ENCODE measurements around the gene VPS52. TPM values are rescaled to one million over a fixed set of nuclear protein-coding genes. Genes with fewer than 3 reads are reported as not detected.

Gene VPS52
- total and polyA plus RNA-seq, 9 of the 15 experiments (the other 6 are each of a cell fraction or from before 2014, with no cell fraction given) = 24.4 to 103 (median 40.2) TPM

DNA sequence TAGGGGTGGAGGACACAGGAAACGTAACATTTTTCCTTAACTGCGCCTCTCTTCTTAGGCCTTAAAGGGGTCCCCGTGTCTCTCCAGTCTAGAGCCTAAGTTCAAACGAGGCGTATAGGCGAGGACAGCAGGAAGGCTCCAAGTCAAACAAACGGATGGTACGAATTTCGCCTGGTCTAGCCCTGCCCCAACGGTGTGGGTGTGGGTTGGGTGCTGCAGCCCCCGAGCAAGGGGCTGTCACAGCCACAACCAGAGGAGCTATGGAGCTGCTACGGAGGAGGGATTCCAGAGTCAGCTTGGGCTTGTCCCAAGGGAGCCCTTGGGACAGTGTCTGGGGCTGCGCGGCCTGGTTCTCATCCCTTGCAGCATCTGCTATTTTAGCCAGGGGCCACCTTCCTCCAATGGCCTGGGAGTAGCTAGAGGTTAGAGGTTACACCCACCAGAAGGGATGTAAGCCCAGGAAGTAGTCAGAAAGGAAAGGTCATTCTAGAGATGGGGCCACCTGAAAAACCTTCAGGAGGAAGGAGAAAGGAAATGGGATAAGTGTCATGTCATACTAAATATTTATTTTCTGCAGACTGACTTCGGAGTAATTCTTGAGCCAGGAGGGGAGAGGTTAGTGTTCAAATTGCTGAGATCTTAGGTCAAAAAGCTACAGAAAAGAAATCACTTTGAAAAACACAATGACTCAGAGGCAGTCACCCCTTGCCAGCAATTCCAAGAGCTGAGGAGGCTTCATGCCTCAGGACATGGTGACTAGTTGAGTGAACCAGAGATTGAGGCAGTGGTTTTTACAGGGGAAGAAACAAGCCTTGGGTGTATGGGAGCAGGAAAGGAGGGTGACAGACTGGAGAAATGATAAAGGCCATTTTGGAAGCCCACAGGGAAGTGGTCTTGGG, 21.7 kb downstream of the VPS52 start (continued):
- TF ChIP-seq, protein P1, sequence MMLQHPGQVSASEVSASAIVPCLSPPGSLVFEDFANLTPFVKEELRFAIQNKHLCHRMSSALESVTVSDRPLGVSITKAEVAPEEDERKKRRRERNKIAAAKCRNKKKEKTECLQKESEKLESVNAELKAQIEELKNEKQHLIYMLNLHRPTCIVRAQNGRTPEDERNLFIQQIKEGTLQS (IDR thresholded peaks at IDR 0.05) = 0 out of 2 replicates have a peak, but pooled peaks have one; percentile 29
- TF ChIP-seq, protein P1 (CRISPR knock-in tag; conservative IDR thresholded peaks at IDR 0.05) = no peak
- TF ChIP-seq POLR2AphosphoS2 (IDR thresholded peaks at IDR 0.05; ENCODE audit: low read length) (no peak), ZNF134 (CRISPR knock-in tag; conservative IDR thresholded peaks at IDR 0.05) (no peak), GABPB2 (CRISPR knock-in tag; conservative IDR thresholded peaks at IDR 0.05) (no peak), ARHGAP35 (IDR thresholded peaks at IDR 0.05; ENCODE audit: partially characterized antibody) (no peak), BDP1 (IDR thresholded peaks at IDR 0.05; ENCODE audit: insufficient read depth, insufficient read length) (no peak), HEY1 (CRISPR knock-in tag; IDR thresholded peaks at IDR 0.05; ENCODE audit: borderline replicate concordance) (no peak), WHSC1 (IDR thresholded peaks at IDR 0.05; ENCODE audit: low read length) (no peak), GABPB1 (CRISPR knock-in tag; IDR thresholded peaks at IDR 0.05) (no peak), ZNF668 (CRISPR knock-in tag; IDR thresholded peaks at IDR 0.05) (no peak), MAFF (IDR thresholded peaks at IDR 0.05; ENCODE audit: low read length) (no peak), MCM3 (IDR thresholded peaks at IDR 0.05) (no peak), MBD2 (IDR thresholded peaks at IDR 0.05; ENCODE audit: borderline replicate concordance, low read depth) (no peak), RAD21 (CRISPR knock-in tag; conservative IDR thresholded peaks at IDR 0.05 in 1 of 2, IDR thresholded peaks at IDR 0.05 in 1 of 2) (0 out of 4 replicates have a peak, but pooled peaks of 1 of the 2 experiments have one; percentile 1), SREBF1 (IDR thresholded peaks at IDR 0.05; ENCODE audit: borderline replicate concordance, low read depth, low read length) (no peak), ZNF165 (CRISPR knock-in tag; IDR thresholded peaks at IDR 0.05; ENCODE audit: borderline replicate concordance) (peak; percentile 74; the same call in 1 of the 2 replicates), POLR2B (IDR thresholded peaks at IDR 0.05; ENCODE audit: low read depth, partially characterized antibody) (peak; percentile 10)
- TF ChIP-seq, protein P2, sequence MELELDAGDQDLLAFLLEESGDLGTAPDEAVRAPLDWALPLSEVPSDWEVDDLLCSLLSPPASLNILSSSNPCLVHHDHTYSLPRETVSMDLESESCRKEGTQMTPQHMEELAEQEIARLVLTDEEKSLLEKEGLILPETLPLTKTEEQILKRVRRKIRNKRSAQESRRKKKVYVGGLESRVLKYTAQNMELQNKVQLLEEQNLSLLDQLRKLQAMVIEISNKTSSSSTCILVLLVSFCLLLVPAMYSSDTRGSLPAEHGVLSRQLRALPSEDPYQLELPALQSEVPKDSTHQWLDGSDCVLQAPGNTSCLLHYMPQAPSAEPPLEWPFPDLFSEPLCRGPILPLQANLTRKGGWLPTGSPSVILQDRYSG (tag; conservative IDR thresholded peaks at IDR 0.05; ENCODE audit: low read depth) = no peak; the same call in 1 of the 2 replicates
- TF ChIP-seq, protein P3, sequence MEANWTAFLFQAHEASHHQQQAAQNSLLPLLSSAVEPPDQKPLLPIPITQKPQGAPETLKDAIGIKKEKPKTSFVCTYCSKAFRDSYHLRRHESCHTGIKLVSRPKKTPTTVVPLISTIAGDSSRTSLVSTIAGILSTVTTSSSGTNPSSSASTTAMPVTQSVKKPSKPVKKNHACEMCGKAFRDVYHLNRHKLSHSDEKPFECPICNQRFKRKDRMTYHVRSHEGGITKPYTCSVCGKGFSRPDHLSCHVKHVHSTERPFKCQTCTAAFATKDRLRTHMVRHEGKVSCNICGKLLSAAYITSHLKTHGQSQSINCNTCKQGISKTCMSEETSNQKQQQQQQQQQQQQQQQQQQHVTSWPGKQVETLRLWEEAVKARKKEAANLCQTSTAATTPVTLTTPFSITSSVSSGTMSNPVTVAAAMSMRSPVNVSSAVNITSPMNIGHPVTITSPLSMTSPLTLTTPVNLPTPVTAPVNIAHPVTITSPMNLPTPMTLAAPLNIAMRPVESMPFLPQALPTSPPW (CRISPR knock-in tag; IDR thresholded peaks at IDR 0.05) = no peak
- TF ChIP-seq, protein P4, sequence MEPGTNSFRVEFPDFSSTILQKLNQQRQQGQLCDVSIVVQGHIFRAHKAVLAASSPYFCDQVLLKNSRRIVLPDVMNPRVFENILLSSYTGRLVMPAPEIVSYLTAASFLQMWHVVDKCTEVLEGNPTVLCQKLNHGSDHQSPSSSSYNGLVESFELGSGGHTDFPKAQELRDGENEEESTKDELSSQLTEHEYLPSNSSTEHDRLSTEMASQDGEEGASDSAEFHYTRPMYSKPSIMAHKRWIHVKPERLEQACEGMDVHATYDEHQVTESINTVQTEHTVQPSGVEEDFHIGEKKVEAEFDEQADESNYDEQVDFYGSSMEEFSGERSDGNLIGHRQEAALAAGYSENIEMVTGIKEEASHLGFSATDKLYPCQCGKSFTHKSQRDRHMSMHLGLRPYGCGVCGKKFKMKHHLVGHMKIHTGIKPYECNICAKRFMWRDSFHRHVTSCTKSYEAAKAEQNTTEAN (CRISPR knock-in tag; IDR thresholded peaks at IDR 0.05) = no peak
- TF ChIP-seq, protein P5, sequence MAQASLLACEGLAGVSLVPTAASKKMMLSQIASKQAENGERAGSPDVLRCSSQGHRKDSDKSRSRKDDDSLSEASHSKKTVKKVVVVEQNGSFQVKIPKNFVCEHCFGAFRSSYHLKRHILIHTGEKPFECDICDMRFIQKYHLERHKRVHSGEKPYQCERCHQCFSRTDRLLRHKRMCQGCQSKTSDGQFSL (CRISPR knock-in tag; IDR thresholded peaks at IDR 0.05) = no peak
- TF ChIP-seq, protein P5 (tag; IDR thresholded peaks at IDR 0.05) = no peak
